ENCODE measurements around the gene EIF3D. TPM values are rescaled to one million over a fixed set of nuclear protein-coding genes. Genes with fewer than 3 reads are reported as not detected.

The EIF3D gene
- total and polyA plus RNA-seq, 9 of the 15 experiments (the other 6 are each of a cell fraction or from before 2014, with no cell fraction given): 191 to 422 (median 279) TPM

DNA sequence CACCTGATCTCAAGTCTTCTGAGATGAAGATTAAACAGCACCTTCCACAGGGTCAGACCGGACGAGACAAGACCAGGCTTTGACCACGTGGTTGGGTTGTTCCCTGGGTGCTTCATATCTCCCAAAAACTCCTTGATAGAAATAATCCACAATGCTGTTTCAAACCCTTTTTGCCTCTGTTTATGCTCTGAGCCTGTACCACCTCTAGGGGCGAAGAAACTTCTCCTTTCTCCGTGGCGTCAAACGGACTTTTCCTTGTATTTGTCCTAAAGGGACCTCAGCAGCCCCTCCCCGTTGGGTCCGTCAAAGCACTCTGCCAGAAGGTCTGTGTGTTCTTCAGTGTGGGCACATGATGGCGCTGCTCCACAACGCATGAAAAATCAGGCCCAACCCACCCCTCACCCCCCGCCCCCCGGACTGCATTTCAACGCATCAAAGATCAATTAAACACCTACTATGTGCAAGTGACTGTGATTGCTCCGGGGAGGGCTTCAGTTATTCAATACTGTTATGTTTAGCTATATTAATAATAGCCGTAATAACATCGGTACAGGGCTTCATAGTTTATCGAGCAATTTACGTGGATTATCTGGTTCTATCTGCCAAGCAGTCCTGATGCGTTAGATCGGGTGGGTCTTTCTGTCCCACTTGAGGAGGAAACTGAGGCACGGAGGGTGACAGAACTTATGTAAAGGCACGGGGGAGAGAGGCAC lies 17.3 kb upstream of the EIF3D start (continued):
- TF ChIP-seq TOE1 (IDR thresholded peaks at IDR 0.05; ENCODE audit: borderline replicate concordance) (no peak), TOE1 (CRISPR knock-in tag; IDR thresholded peaks at IDR 0.05; ENCODE audit: borderline replicate concordance, low read depth) (no peak), ELF1 (tag; IDR thresholded peaks at IDR 0.05) (no peak), HSF4 (CRISPR knock-in tag; IDR thresholded peaks at IDR 0.05; ENCODE audit: borderline replicate concordance) (no peak), ZNF133 (CRISPR knock-in tag; IDR thresholded peaks at IDR 0.05) (no peak), NONO (IDR thresholded peaks at IDR 0.05; ENCODE audit: low read depth in 2 of 2, low read length in 1 of 2) (no peak), ZNF696 (CRISPR knock-in tag; conservative IDR thresholded peaks at IDR 0.05) (no peak), ZNF124 (CRISPR knock-in tag; IDR thresholded peaks at IDR 0.05) (no peak), GATAD2B (IDR thresholded peaks at IDR 0.05; ENCODE audit: borderline replicate concordance) (no peak), STAT5B (CRISPR knock-in tag; IDR thresholded peaks at IDR 0.05) (no peak), YBX1 (IDR thresholded peaks at IDR 0.05) (no peak), MAZ (CRISPR knock-in tag; conservative IDR thresholded peaks at IDR 0.05 in 1 of 2, IDR thresholded peaks at IDR 0.05 in 1 of 2) (0 out of 4 replicates have a peak, but pooled peaks of 1 of the 2 experiments have one; percentile 37), TARDBP (IDR thresholded peaks at IDR 0.05) (no peak), SPI1 (IDR thresholded peaks at IDR 0.05; ENCODE audit: borderline replicate concordance, low read depth, low read length) (no peak), LCOR (CRISPR knock-in tag; IDR thresholded peaks at IDR 0.05) (no peak), ZZZ3 (IDR thresholded peaks at IDR 0.05) (no peak), ZFP1 (CRISPR knock-in tag; IDR thresholded peaks at IDR 0.05) (no peak), ZKSCAN3 (CRISPR knock-in tag; IDR thresholded peaks at IDR 0.05) (no peak), HNRNPUL1 (IDR thresholded peaks at IDR 0.05; ENCODE audit: low read length) (no peak), PTBP1 (IDR thresholded peaks at IDR 0.05; ENCODE audit: low read depth, low read length) (no peak), CHD4 (IDR thresholded peaks at IDR 0.05; ENCODE audit: insufficient read depth, insufficient replicate concordance, low read depth, low read length, poor library complexity, severe bottlenecking) (no peak), NRF1 (conservative IDR thresholded peaks at IDR 0.05 in 1 of 2, IDR thresholded peaks at IDR 0.05 in 1 of 2) (no peak), ZSCAN32 (CRISPR knock-in tag; IDR thresholded peaks at IDR 0.05) (no peak), ZNF717 (CRISPR knock-in tag; IDR thresholded peaks at IDR 0.05) (no peak)
- TF ChIP-seq, protein P1, sequence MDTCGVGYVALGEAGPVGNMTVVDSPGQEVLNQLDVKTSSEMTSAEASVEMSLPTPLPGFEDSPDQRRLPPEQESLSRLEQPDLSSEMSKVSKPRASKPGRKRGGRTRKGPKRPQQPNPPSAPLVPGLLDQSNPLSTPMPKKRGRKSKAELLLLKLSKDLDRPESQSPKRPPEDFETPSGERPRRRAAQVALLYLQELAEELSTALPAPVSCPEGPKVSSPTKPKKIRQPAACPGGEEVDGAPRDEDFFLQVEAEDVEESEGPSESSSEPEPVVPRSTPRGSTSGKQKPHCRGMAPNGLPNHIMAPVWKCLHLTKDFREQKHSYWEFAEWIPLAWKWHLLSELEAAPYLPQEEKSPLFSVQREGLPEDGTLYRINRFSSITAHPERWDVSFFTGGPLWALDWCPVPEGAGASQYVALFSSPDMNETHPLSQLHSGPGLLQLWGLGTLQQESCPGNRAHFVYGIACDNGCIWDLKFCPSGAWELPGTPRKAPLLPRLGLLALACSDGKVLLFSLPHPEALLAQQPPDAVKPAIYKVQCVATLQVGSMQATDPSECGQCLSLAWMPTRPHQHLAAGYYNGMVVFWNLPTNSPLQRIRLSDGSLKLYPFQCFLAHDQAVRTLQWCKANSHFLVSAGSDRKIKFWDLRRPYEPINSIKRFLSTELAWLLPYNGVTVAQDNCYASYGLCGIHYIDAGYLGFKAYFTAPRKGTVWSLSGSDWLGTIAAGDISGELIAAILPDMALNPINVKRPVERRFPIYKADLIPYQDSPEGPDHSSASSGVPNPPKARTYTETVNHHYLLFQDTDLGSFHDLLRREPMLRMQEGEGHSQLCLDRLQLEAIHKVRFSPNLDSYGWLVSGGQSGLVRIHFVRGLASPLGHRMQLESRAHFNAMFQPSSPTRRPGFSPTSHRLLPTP (IDR thresholded peaks at IDR 0.05; ENCODE audit: borderline replicate concordance, extremely low read depth, insufficient read length): no peak
- TF ChIP-seq, protein P2, sequence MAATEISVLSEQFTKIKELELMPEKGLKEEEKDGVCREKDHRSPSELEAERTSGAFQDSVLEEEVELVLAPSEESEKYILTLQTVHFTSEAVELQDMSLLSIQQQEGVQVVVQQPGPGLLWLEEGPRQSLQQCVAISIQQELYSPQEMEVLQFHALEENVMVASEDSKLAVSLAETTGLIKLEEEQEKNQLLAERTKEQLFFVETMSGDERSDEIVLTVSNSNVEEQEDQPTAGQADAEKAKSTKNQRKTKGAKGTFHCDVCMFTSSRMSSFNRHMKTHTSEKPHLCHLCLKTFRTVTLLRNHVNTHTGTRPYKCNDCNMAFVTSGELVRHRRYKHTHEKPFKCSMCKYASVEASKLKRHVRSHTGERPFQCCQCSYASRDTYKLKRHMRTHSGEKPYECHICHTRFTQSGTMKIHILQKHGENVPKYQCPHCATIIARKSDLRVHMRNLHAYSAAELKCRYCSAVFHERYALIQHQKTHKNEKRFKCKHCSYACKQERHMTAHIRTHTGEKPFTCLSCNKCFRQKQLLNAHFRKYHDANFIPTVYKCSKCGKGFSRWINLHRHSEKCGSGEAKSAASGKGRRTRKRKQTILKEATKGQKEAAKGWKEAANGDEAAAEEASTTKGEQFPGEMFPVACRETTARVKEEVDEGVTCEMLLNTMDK (IDR thresholded peaks at IDR 0.05; ENCODE audit: borderline replicate concordance, insufficient read depth, low read depth, low read length, poor library complexity, severe bottlenecking): no peak

Measured in K562 (cell line).